GM18873 (cell line): ENCODE data around the gene ZC3H15.

ENCODE experiments used
- ATAC-seq: cut with Tn5 transposase; IDR thresholded peaks from one replicate; pipeline ENCODE4 v1.9.1; 2021; ENCODE audit warnings: mild to moderate bottlenecking, moderate library complexity, moderate number of reproducible peaks; ENCODE audit not compliant: unreplicated experiment, low FRiP score

The ZC3H15 gene

DNA sequence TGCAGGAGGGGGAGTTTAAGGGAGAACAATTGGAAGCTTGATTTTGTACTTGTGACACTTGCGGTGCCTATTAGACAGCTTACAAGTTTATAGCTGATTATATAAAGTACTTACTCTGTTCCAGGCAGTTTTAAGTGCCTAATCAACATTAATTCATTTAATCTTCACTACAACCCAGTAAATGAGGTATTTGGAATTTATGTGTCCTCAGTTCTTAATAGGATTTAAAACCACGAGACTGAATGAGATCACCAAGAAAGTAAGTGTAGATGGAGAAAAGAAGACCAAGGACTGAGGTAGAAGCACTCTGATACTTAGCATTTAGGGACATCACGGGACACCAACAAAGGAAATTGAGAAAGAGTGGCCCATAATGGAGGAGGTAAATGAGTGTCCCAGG is 49.8 kb downstream of the ZC3H15 start:
- no peak for ATAC-seq

DNA sequence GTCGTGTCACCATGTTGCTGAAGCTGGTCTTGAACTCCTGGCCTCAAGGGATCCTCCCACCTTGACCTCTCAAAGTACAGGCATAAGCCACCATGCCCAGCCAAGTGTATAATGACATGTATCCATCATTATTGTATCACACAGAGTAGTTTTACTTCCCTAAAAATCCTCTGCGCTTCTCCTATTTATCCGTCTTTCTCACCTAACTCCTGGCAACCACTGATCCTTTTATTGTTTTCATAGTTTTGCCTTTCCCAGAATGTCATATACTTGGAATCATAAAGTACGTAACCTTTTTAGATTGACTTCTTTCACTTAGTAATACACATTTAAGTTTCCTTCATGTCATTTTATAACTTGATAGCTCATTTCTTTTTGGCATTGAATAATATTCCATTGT is 51.0 kb downstream of the ZC3H15 start:
- ATAC-seq, result no peak

DNA sequence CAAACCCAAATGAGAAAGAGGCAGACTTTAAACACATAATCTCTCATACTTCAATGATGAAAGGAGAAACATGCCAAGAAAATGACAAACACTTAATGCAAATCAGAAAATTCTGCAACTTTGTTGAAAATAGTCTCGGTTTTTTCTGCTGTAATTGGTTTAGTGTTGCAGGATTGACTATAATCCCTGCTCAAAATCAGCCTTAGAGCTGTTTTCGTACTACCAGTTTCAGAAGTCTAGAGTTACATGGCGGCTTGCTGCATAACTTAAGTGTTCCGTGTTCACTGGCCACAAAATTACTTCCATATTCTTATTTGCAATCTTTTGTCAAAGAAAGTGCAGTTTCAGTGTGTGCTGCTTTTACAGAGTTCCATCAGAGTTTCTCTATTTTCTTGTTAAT is 54.9 kb downstream of the ZC3H15 start:
- ATAC-seq, result no peak

GRCh38 chr2:186542002-186542401 is 55.9 kb downstream of the ZC3H15 start:
- no peak for ATAC-seq

GRCh38 chr2:186543561-186544131 is 57.6 kb downstream of the ZC3H15 start:
- no peak for ATAC-seq

DNA sequence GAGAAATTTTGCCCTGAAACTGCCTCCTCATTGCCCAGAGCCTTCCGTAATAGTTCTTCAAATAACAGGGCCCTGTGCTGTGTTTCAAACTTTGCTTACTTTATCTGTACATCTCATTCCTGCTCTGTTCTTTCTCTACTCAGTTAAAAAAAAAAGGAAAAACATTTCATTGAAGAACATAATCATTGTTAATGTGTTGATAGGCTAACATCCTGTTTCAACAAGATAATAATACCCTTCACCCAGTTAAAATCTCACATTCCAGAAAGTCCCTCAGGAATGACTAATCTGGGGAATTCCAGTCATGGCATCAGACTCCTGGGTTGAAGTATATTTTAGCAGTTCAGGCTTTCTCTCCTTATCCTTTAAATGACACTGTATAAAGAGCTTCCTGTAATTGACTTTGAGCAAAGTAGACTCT is 58.2 kb downstream of the ZC3H15 start:
- no peak for ATAC-seq

DNA sequence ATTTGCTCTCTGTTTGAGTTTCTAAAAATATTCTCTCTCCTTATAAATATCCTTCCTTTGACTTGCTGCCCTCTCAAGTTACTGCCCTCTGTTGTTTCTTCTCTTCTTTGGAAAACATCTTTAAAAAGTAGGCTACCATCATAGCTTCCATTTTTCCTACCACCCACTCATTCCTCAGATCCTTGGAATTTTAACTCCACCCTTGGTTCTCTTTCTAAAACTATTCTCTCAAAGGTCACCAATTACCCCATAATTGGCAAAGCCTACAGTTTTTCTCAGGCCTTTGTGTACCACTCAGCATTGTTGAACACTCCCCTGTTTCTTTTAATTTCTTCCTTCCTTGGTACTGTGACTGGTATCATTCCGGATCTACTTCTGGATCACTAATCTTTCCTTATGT is 60.8 kb downstream of the ZC3H15 start:
- no peak for ATAC-seq

- no peak for ATAC-seq
Observed at GRCh38 chr2:186551323-186552050, 65.4 kb downstream of the ZC3H15 start.

GRCh38 chr2:186554429-186554828 is 68.4 kb downstream of the ZC3H15 start:
- ATAC-seq, result no peak

- ATAC-seq, result no peak
Observed at GRCh38 chr2:186554850-186555671, 69.0 kb downstream of the ZC3H15 start.

DNA sequence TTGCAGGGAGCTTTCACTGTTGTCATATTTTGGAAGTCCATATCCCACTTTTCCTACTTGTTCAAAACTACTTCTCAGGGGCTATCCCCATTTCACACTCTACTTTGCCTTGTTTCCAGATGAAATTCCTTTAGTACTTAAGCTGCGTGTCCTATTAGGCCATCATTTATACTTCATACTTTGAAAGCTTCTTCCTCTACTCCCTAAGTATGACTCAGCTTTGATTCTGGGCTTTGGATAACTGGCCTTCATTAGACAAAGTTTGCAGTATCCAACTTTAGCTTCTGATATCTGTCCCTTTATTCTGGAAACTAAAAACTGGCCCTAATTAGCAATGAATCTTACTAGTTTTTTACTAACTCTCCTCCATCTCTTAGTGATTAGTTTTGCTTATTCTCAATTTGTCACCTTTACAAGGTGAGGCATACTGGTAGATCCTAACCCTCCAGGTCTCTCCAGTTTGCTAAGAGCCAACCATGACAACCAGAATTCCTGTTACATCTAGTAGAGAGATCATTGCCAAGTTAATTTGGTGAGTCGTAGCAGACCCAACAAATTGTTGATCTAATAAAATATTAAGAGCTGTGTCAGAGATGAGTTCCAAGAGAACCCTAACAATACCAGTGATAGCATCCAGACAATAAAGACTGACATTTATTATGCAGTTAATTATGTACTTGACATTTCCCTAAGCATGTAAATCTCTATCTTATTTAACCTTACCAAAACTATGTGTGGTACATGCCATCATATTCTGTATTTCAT is 72.6 kb downstream of the ZC3H15 start:
- ATAC-seq, result no peak
